ENCODE data around the gene KDM3A. TPM values are rescaled to one million over a fixed set of nuclear protein-coding genes. Genes with fewer than 3 reads are reported as not detected.

KDM3A gene
- total RNA-seq, 1 experiment from 2014 or later = 34.2 TPM

GRCh38 chr2:86490245-86490644, 49.1 kb downstream of the KDM3A start:
- H3K4me1 Mint-ChIP-seq = no peaks in the 10 kb centered on the region
- CTCF ChIA-PET = no interaction called here
- no peak overlapping the region for H3K27ac Mint-ChIP-seq
- ATAC-seq (no peak), DNase-seq (ENCODE audit: low spot score) (no peak)
- TF ChIP-seq PRRX2 (CRISPR knock-in tag; IDR thresholded peaks at IDR 0.05) (no peak), ZNF671 (CRISPR knock-in tag; IDR thresholded peaks at IDR 0.05) (no peak), AFF4 (CRISPR knock-in tag; IDR thresholded peaks at IDR 0.05; ENCODE audit: borderline replicate concordance) (no peak), E2F4 (CRISPR knock-in tag; IDR thresholded peaks at IDR 0.05; ENCODE audit: borderline replicate concordance, low read depth) (no peak), ZNF512 (CRISPR knock-in tag; IDR thresholded peaks at IDR 0.05; ENCODE audit: borderline replicate concordance) (no peak), IRF2 (CRISPR knock-in tag; IDR thresholded peaks at IDR 0.05; ENCODE audit: borderline replicate concordance, low read depth) (no peak), OVOL2 (CRISPR knock-in tag; IDR thresholded peaks at IDR 0.05; ENCODE audit: borderline replicate concordance) (no peak), CBFB (CRISPR knock-in tag; IDR thresholded peaks at IDR 0.05; ENCODE audit: low read depth) (no peak), TP53 (CRISPR knock-in tag; IDR thresholded peaks at IDR 0.05) (no peak), MAX (CRISPR knock-in tag; IDR thresholded peaks at IDR 0.05) (no peak), AR (CRISPR knock-in tag; IDR thresholded peaks at IDR 0.05) (no peak), ZBTB21 (CRISPR knock-in tag; IDR thresholded peaks at IDR 0.05; ENCODE audit: borderline replicate concordance) (no peak), JAZF1 (CRISPR knock-in tag; IDR thresholded peaks at IDR 0.05) (no peak), GTF2I (CRISPR knock-in tag; conservative IDR thresholded peaks at IDR 0.05) (no peak), CREB1 (CRISPR knock-in tag; IDR thresholded peaks at IDR 0.05) (no peak), CREM (CRISPR knock-in tag; IDR thresholded peaks at IDR 0.05) (no peak), RELA (CRISPR knock-in tag; IDR thresholded peaks at IDR 0.05; ENCODE audit: borderline replicate concordance) (no peak), E2F5 (CRISPR knock-in tag; IDR thresholded peaks at IDR 0.05) (no peak), SP1 (CRISPR knock-in tag; conservative IDR thresholded peaks at IDR 0.05) (no peak)
- H3K36me3 Mint-ChIP-seq = peaks cover 93% of the 10 kb centered on the region
- H3K4me3 Mint-ChIP-seq = no peak overlapping the region
- H3K27me3 Mint-ChIP-seq (ENCODE audit: low read depth) = no peaks in the 10 kb centered on the region
- peaks cover 11% of the 10 kb centered on the region for H3K9me3 Mint-ChIP-seq
- POLR2A ChIA-PET = no interaction called here

Data from WTC11 (cell line).